ENCODE data around the gene XPC.
"Not testable (repeated sequence)": the region's sequence is repeated elsewhere in the genome, so short reads cannot be mapped to it uniquely, and the experiment has no call there.

The XPC gene

GRCh38 chr3:14178247-14179113 is at the start of gene XPC, which contains the start of gene LSM3:
TSS of gene XPC (minus strand) at chr3:14178601. CDS start at chr3:14178568, 33 bp downstream.
TSS of gene LSM3 (plus strand) at chr3:14178817. CDS start at chr3:14178861, 44 bp downstream.
- in situ Hi-C loops (cut with HindIII; ENCODE audit: low sequenced_read_pairs) = no loop called here

- in situ Hi-C loops (cut with HindIII; ENCODE audit: low sequenced_read_pairs) = no loop called here
These were observed 49.5 kb upstream of the XPC start for GRCh38 chr3:14227856-14228255.

- in situ Hi-C loops (cut with HindIII; ENCODE audit: low sequenced_read_pairs) = not testable (repeated sequence)
These were observed 48.0 kb upstream of the XPC start for GRCh38 chr3:14226351-14226750.

- in situ Hi-C loops (cut with HindIII; ENCODE audit: low sequenced_read_pairs) = no loop called here
These were observed 47.0 kb upstream of the XPC start for GRCh38 chr3:14225421-14225820.

- in situ Hi-C loops (cut with HindIII; ENCODE audit: low sequenced_read_pairs) = no loop called here
These were observed 46.5 kb upstream of the XPC start for GRCh38 chr3:14224895-14225294.

GRCh38 chr3:14223595-14223994 is 45.2 kb upstream of the XPC start:
- in situ Hi-C loops (cut with HindIII; ENCODE audit: low sequenced_read_pairs) = no loop called here

- in situ Hi-C loops (cut with HindIII; ENCODE audit: low sequenced_read_pairs) = no loop called here
These were observed 44.6 kb upstream of the XPC start for GRCh38 chr3:14222900-14223594.

GRCh38 chr3:14222457-14222856 is 44.1 kb upstream of the XPC start:
- in situ Hi-C loops (cut with HindIII; ENCODE audit: low sequenced_read_pairs) = no loop called here

- in situ Hi-C loops (cut with HindIII; ENCODE audit: low sequenced_read_pairs) = no loop called here
These were observed 43.5 kb upstream of the XPC start for GRCh38 chr3:14221902-14222301.

GRCh38 chr3:14220933-14221332 is 42.5 kb upstream of the XPC start:
- in situ Hi-C loops (cut with HindIII; ENCODE audit: low sequenced_read_pairs) = no loop called here

- in situ Hi-C loops (cut with HindIII; ENCODE audit: low sequenced_read_pairs) = no loop called here
These were observed 40.0 kb upstream of the XPC start for GRCh38 chr3:14218355-14218754.

- in situ Hi-C loops (cut with HindIII; ENCODE audit: low sequenced_read_pairs) = no loop called here
These were observed 38.1 kb upstream of the XPC start for GRCh38 chr3:14216257-14217048.

- in situ Hi-C loops (cut with HindIII; ENCODE audit: low sequenced_read_pairs) = no loop called here
These were observed 36.4 kb upstream of the XPC start for GRCh38 chr3:14214764-14215163.

- in situ Hi-C loops (cut with HindIII; ENCODE audit: low sequenced_read_pairs) = no loop called here
These were observed 34.8 kb upstream of the XPC start for GRCh38 chr3:14213066-14213774.

GRCh38 chr3:14212032-14212431 is 33.6 kb upstream of the XPC start:
- in situ Hi-C loops (cut with HindIII; ENCODE audit: low sequenced_read_pairs) = no loop called here

GRCh38 chr3:14211621-14212020 is 33.2 kb upstream of the XPC start:
- in situ Hi-C loops (cut with HindIII; ENCODE audit: low sequenced_read_pairs) = no loop called here

GRCh38 chr3:14210843-14211594 is 32.6 kb upstream of the XPC start:
- in situ Hi-C loops (cut with HindIII; ENCODE audit: low sequenced_read_pairs) = no loop called here

GRCh38 chr3:14210290-14210688 is 31.9 kb upstream of the XPC start:
- in situ Hi-C loops (cut with HindIII; ENCODE audit: low sequenced_read_pairs) = no loop called here

- in situ Hi-C loops (cut with HindIII; ENCODE audit: low sequenced_read_pairs) = no loop called here
These were observed 31.3 kb upstream of the XPC start for GRCh38 chr3:14209581-14210289.
